HEK293 (cell line): ENCODE measurements around the gene ISG15.

Experiments used
- CTCF ChIA-PET: fragments of 350-600 bp; formaldehyde crosslinking; extraction: SDS; loops from one replicate; lab custom pipeline; 2021; ENCODE audit warnings: antibody characterized with exemption; lab: Yijun Ruan, JAX
- POLR2A ChIA-PET: fragments of 300-600 bp; formaldehyde crosslinking; extraction: SDS; loops from one replicate; lab custom pipeline; 2020; ENCODE audit warnings: antibody characterized with exemption, inconsistent platforms; lab: Yijun Ruan, JAX
- H3K27ac ChIP-seq: fragments of 200-500 bp; sonication (Bioruptor generic); 2 replicates; pipeline ENCODE4 v1.5.1; 2014; ENCODE audit warnings: low read depth, low read length, control low read depth, inconsistent platforms; ENCODE audit errors: extremely low read depth
- H3K36me3 ChIP-seq, 2 experiments: fragments of 200-500 bp in 1 of 2; sonication (Bioruptor generic) in 1 of 2; 1 replicate in 1 of 2; 2 replicates in 1 of 2; pipeline ENCODE4 v1.5.1; 2014 to 2017; ENCODE audit warnings: inconsistent platforms in 2 of 2, low read length in 2 of 2; ENCODE audit not compliant: control insufficient read depth in 2 of 2, insufficient read depth in 1 of 2
- H3K4me1 ChIP-seq: fragments of 200-500 bp; sonication (Bioruptor generic); 2 replicates; pipeline ENCODE4 v1.5.1; 2014; ENCODE audit warnings: mild to moderate bottlenecking, low read length, inconsistent platforms; ENCODE audit not compliant: control insufficient read depth, insufficient read depth
- H3K4me3 ChIP-seq: 2 replicates; pipeline ENCODE4 v1.5.1; 2011; ENCODE audit warnings: low read depth, mild to moderate bottlenecking, control low read depth, low read length, moderate library complexity
- H3K9me3 ChIP-seq: fragments of 200-500 bp; sonication (Bioruptor generic); 2 replicates; pipeline ENCODE4 v1.5.1; 2014; ENCODE audit warnings: low read depth, low read length, inconsistent platforms; ENCODE audit not compliant: control insufficient read depth, insufficient read depth
- ZBTB7A ChIP-seq: fragments of 450-650 bp; formaldehyde crosslinking; IDR thresholded peaks from 2 replicates; pipeline ENCODE4 v1.5.1; 2016; ENCODE audit warnings: low read depth, missing biosample characterization, missing genetic modification characterization
- ZIC2 ChIP-seq: fragments of 450-650 bp; formaldehyde crosslinking; IDR thresholded peaks from 2 replicates; pipeline ENCODE4 v1.5.1; 2016; ENCODE audit warnings: missing biosample characterization, missing genetic modification characterization
- ZNF146 ChIP-seq: fragments of 450-650 bp; formaldehyde crosslinking; IDR thresholded peaks from 2 replicates; pipeline ENCODE4 v1.5.1; 2016; ENCODE audit warnings: missing biosample characterization, missing genetic modification characterization
- TF ChIP-seq, protein P1 (sequence below): fragments of 450-650 bp; formaldehyde crosslinking; IDR thresholded peaks from 2 replicates; pipeline ENCODE4 v1.5.1; 2017; ENCODE audit warnings: missing biosample characterization, missing genetic modification characterization
- TF ChIP-seq, protein P2 (sequence below): fragments of 450-650 bp; formaldehyde crosslinking; IDR thresholded peaks from 2 replicates; pipeline ENCODE4 v1.5.1; 2016; ENCODE audit warnings: missing biosample characterization, missing genetic modification characterization

The ISG15 gene

DNA sequence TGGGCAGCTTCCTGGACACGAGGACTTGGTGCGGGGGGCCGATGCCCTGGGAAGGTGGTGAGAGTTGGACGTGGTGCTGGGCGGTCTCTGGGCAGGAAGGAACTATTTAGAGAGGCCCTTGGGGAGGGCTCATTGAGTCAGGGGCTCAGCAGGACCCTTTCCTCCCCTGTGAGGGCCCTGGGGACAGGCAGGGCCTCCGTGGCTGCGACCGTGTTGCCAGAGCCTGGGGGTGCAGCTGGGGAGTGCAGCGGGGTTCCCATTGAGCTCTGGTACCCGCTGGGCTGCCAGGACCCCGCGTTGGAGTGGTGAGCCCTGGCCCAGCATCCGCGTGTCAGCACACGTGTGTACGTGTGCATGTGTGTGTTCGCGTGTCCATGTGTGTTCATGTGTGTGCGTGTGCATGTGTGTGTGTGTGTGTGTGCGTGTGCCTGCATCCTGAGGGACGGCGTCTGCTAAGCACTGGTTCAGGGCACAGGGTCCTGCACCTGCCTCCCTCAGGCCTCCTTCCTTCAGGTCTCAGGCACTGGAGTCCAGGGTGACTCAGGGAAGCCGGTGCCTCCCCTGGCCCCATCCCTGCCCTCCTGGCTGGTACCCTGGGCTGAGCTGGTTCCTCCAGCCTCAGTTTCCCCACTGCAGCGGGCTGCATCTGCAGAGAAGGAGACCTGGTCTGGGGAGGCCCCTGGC lies 50.1 kb downstream of the ISG15 start:
- CTCF ChIA-PET = interaction anchor here (0.5 to 3.3 kb wide), 28 partner anchors 10 to 215 kb away, joined by 3 to 53 read pairs (median 4); partner anchors contain the start of gene PLEKHN1
- 0 out of 2 replicates have a peak, but pooled peaks cover 5% of the 10 kb centered on the region for H3K4me1 ChIP-seq
- POLR2A ChIA-PET = interaction anchor here (0.5 to 1.1 kb wide), 3 partner anchors 16 to 97 kb away, joined by 3 to 7 read pairs (median 3); partner anchors contain the start of gene HES4

More for the DNA sequence above, 50.1 kb downstream of the ISG15 start:
- no peak overlapping the region for H3K27ac ChIP-seq
- no peaks in the 10 kb centered on the region for H3K9me3 ChIP-seq
- TF ChIP-seq ZNF146 (tag by site-specific recombination) (peak; percentile 18; the same call in 1 of the 2 replicates), ZBTB7A (tag by site-specific recombination) (0 out of 2 replicates have a peak, but pooled peaks have one; percentile 17), ZIC2 (peak; percentile 54)
- TF ChIP-seq, protein P1, sequence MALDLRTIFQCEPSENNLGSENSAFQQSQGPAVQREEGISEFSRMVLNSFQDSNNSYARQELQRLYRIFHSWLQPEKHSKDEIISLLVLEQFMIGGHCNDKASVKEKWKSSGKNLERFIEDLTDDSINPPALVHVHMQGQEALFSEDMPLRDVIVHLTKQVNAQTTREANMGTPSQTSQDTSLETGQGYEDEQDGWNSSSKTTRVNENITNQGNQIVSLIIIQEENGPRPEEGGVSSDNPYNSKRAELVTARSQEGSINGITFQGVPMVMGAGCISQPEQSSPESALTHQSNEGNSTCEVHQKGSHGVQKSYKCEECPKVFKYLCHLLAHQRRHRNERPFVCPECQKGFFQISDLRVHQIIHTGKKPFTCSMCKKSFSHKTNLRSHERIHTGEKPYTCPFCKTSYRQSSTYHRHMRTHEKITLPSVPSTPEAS (tag by site-specific recombination) = peak; percentile 50
- TF ChIP-seq, protein P2, sequence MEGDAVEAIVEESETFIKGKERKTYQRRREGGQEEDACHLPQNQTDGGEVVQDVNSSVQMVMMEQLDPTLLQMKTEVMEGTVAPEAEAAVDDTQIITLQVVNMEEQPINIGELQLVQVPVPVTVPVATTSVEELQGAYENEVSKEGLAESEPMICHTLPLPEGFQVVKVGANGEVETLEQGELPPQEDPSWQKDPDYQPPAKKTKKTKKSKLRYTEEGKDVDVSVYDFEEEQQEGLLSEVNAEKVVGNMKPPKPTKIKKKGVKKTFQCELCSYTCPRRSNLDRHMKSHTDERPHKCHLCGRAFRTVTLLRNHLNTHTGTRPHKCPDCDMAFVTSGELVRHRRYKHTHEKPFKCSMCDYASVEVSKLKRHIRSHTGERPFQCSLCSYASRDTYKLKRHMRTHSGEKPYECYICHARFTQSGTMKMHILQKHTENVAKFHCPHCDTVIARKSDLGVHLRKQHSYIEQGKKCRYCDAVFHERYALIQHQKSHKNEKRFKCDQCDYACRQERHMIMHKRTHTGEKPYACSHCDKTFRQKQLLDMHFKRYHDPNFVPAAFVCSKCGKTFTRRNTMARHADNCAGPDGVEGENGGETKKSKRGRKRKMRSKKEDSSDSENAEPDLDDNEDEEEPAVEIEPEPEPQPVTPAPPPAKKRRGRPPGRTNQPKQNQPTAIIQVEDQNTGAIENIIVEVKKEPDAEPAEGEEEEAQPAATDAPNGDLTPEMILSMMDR (tag by site-specific recombination) = no peak
- no peaks in the 10 kb centered on the region for H3K36me3 ChIP-seq
- no peak overlapping the region for H3K4me3 ChIP-seq
